Stimulated activated CD8-positive, alpha-beta memory T cell treated with anti-CD3 and anti-CD28 coated beads, Interleukin-2, amount 100 ng/mL, for 1 hour (primary cell): ENCODE data around the gene GRID2.
"Not testable (repeated sequence)": the region's sequence is repeated elsewhere in the genome, so short reads cannot be mapped to it uniquely, and the experiment has no call there.

Experiments
- DNase-seq, 2 donors: peaks; one replicate each; pipeline ENCODE4 v3.0.0-alpha.2; 2020; ENCODE audit warnings: low read depth in 2 of 2

Gene GRID2

GRCh38 chr4:93313197-93313596, 1009.4 kb downstream of the GRID2 start:
- DNase-seq: no peak

GRCh38 chr4:93317057-93317456, 1013.3 kb downstream of the GRID2 start:
- DNase-seq: no peak

- no peak for DNase-seq
Observed at GRCh38 chr4:93317561-93317960, 1013.8 kb downstream of the GRID2 start.

GRCh38 chr4:93319041-93319440, 1015.3 kb downstream of the GRID2 start:
- no peak for DNase-seq

- no peak for DNase-seq
Observed at GRCh38 chr4:93320356-93320755, 1016.6 kb downstream of the GRID2 start.

GRCh38 chr4:93327346-93327745, 1023.6 kb downstream of the GRID2 start:
- no peak for DNase-seq

GRCh38 chr4:93334003-93334402, 1030.2 kb downstream of the GRID2 start:
- no peak for DNase-seq

GRCh38 chr4:93337196-93337595, 1033.4 kb downstream of the GRID2 start:
- no peak for DNase-seq

GRCh38 chr4:93342738-93343137, 1039.0 kb downstream of the GRID2 start:
- DNase-seq: no peak

GRCh38 chr4:93346840-93347239, 1043.1 kb downstream of the GRID2 start:
- DNase-seq: no peak

- no peak for DNase-seq
Observed at GRCh38 chr4:93348896-93349295, 1045.1 kb downstream of the GRID2 start.

- DNase-seq: no peak
Observed at GRCh38 chr4:93351846-93352245, 1048.1 kb downstream of the GRID2 start.

GRCh38 chr4:93355411-93355810, 1051.6 kb downstream of the GRID2 start:
- no peak for DNase-seq

- no peak for DNase-seq
Observed at GRCh38 chr4:93359586-93359985, 1055.8 kb downstream of the GRID2 start.

GRCh38 chr4:93366169-93366755, 1062.5 kb downstream of the GRID2 start:
- DNase-seq: not testable (repeated sequence)

- DNase-seq: no peak
Observed at GRCh38 chr4:93368968-93369367, 1065.2 kb downstream of the GRID2 start.

GRCh38 chr4:93370256-93370655, 1066.5 kb downstream of the GRID2 start:
- DNase-seq: no peak

GRCh38 chr4:93373893-93374860, 1070.4 kb downstream of the GRID2 start:
- no peak for DNase-seq

GRCh38 chr4:93384241-93384640, 1080.5 kb downstream of the GRID2 start:
- no peak for DNase-seq

- DNase-seq: no peak
Observed at GRCh38 chr4:93384887-93385286, 1081.1 kb downstream of the GRID2 start.

- DNase-seq: no peak
Observed at GRCh38 chr4:93394545-93395081, 1090.8 kb downstream of the GRID2 start.

GRCh38 chr4:93396272-93396671, 1092.5 kb downstream of the GRID2 start:
- no peak for DNase-seq

GRCh38 chr4:93403571-93403970, 1099.8 kb downstream of the GRID2 start:
- no peak for DNase-seq
